HepG2 (cell line): ENCODE measurements around the gene BDP1.

Experiments used
- CBFB ChIP-seq: sonication (generic); formaldehyde crosslinking; IDR thresholded peaks from 2 replicates; pipeline ENCODE4 v1.4.0; 2020; ENCODE audit warnings: missing genetic modification reagents
- FOXA1 ChIP-seq, 2 experiments: fragments of 450-650 bp in 1 of 2; sonication (generic) in 1 of 2; formaldehyde crosslinking in 1 of 2; IDR thresholded peaks; 2 replicates each; pipeline versions ENCODE4 v1.4.0 to v1.6.1; 2016 to 2020; ENCODE audit warnings: missing genetic modification reagents in 1 of 2
- GABPA ChIP-seq, 2 experiments: IDR thresholded peaks; 2 replicates each; pipeline ENCODE4 v1.6.1; 2011 to 2016; ENCODE audit warnings: low read depth in 2 of 2, low read length in 1 of 2, missing biosample characterization in 1 of 2, missing genetic modification characterization in 1 of 2
- POLR2A ChIP-seq, 2 experiments: IDR thresholded peaks; 2 replicates each; pipeline ENCODE4 v1.6.1; 2011; ENCODE audit warnings: low read depth in 2 of 2, low read length in 2 of 2, mild to moderate bottlenecking in 1 of 2, moderate library complexity in 1 of 2; ENCODE audit not compliant: insufficient read depth in 1 of 2
- PRPF4 ChIP-seq: fragments of 200-400 bp; formaldehyde crosslinking; IDR thresholded peaks from 2 replicates; pipeline ENCODE4 v1.6.1; 2016; ENCODE audit warnings: low read length, low read depth; ENCODE audit not compliant: poor library complexity, severe bottlenecking
- TAF1 ChIP-seq: sonication (generic); formaldehyde crosslinking; IDR thresholded peaks from 2 replicates; pipeline ENCODE4 v1.4.0; 2020; ENCODE audit warnings: missing genetic modification reagents
- TCF7L2 ChIP-seq: IDR thresholded peaks from 2 replicates; pipeline ENCODE4 v1.6.1; 2011; ENCODE audit warnings: mild to moderate bottlenecking, low read depth, low read length, moderate library complexity
- ZNF260 ChIP-seq: sonication (generic); formaldehyde crosslinking; IDR thresholded peaks from 2 replicates; pipeline ENCODE4 v1.4.0; 2020; ENCODE audit warnings: missing genetic modification reagents, low read depth, mild to moderate bottlenecking, borderline replicate concordance
- TF ChIP-seq, protein P1 (sequence below): sonication (generic); formaldehyde crosslinking; IDR thresholded peaks from 2 replicates; pipeline ENCODE4 v1.5.0; 2020; ENCODE audit warnings: mild to moderate bottlenecking, missing genetic modification reagents, moderate library complexity
- TF ChIP-seq, protein P2 (sequence below), 2 experiments: fragments of 450-650 bp in 1 of 2; sonication (generic) in 1 of 2; formaldehyde crosslinking in 1 of 2; IDR thresholded peaks; 2 replicates each; pipeline versions ENCODE4 v1.6.1 to v1.8.0; 2016 to 2022; ENCODE audit warnings: antibody characterized with exemption in 1 of 2, mild to moderate bottlenecking in 1 of 2, missing genetic modification reagents in 1 of 2

DNA sequence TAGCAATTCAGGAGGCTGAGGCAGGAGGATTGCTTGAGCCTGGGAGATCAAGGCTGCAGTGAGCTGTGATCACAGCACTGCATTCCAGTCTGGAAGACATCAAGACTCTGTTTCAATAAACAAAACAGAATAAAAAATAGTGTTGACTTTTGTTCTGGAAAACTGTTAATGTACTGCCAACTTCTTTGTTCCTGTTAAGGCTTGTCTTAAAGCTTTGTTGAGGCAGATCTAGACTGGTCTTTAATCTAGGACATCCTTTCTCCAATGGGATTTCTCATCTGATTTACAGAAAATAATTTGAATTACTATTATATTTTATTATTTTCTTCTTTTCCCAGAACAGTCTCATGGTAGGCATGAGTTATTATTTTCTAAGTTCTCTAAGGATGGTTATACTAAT lies 26.0 kb downstream of the BDP1 start:
- no peak for TF ChIP-seq FOXA1 (IDR thresholded peaks at IDR 0.05)
- TF ChIP-seq FOXA1 (CRISPR knock-in tag; IDR thresholded peaks at IDR 0.05), result no peak
- TF ChIP-seq PRPF4, result no peak
- TF ChIP-seq TCF7L2, result no peak
- TF ChIP-seq CBFB, result no peak
- no peak for TF ChIP-seq POLR2A (IDR thresholded peaks at IDR 0.05; ENCODE audit: insufficient read depth in 1 of 2, low read depth in 2 of 2, low read length in 2 of 2)
- TF ChIP-seq GABPA (IDR thresholded peaks at IDR 0.05; ENCODE audit: low read depth, low read length), result no peak
- no peak for TF ChIP-seq GABPA (CRISPR knock-in tag; IDR thresholded peaks at IDR 0.05; ENCODE audit: low read depth)
- TF ChIP-seq, protein P1, sequence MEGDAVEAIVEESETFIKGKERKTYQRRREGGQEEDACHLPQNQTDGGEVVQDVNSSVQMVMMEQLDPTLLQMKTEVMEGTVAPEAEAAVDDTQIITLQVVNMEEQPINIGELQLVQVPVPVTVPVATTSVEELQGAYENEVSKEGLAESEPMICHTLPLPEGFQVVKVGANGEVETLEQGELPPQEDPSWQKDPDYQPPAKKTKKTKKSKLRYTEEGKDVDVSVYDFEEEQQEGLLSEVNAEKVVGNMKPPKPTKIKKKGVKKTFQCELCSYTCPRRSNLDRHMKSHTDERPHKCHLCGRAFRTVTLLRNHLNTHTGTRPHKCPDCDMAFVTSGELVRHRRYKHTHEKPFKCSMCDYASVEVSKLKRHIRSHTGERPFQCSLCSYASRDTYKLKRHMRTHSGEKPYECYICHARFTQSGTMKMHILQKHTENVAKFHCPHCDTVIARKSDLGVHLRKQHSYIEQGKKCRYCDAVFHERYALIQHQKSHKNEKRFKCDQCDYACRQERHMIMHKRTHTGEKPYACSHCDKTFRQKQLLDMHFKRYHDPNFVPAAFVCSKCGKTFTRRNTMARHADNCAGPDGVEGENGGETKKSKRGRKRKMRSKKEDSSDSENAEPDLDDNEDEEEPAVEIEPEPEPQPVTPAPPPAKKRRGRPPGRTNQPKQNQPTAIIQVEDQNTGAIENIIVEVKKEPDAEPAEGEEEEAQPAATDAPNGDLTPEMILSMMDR (CRISPR knock-in tag), result no peak
- TF ChIP-seq, protein P2, sequence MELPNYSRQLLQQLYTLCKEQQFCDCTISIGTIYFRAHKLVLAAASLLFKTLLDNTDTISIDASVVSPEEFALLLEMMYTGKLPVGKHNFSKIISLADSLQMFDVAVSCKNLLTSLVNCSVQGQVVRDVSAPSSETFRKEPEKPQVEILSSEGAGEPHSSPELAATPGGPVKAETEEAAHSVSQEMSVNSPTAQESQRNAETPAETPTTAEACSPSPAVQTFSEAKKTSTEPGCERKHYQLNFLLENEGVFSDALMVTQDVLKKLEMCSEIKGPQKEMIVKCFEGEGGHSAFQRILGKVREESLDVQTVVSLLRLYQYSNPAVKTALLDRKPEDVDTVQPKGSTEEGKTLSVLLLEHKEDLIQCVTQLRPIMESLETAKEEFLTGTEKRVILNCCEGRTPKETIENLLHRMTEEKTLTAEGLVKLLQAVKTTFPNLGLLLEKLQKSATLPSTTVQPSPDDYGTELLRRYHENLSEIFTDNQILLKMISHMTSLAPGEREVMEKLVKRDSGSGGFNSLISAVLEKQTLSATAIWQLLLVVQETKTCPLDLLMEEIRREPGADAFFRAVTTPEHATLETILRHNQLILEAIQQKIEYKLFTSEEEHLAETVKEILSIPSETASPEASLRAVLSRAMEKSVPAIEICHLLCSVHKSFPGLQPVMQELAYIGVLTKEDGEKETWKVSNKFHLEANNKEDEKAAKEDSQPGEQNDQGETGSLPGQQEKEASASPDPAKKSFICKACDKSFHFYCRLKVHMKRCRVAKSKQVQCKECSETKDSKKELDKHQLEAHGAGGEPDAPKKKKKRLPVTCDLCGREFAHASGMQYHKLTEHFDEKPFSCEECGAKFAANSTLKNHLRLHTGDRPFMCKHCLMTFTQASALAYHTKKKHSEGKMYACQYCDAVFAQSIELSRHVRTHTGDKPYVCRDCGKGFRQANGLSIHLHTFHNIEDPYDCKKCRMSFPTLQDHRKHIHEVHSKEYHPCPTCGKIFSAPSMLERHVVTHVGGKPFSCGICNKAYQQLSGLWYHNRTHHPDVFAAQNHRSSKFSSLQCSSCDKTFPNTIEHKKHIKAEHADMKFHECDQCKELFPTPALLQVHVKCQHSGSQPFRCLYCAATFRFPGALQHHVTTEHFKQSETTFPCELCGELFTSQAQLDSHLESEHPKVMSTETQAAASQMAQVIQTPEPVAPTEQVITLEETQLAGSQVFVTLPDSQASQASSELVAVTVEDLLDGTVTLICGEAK (IDR thresholded peaks at IDR 0.05), result no peak
- TF ChIP-seq, protein P2 (CRISPR knock-in tag; IDR thresholded peaks at IDR 0.05), result no peak
- TF ChIP-seq ZNF260 (CRISPR knock-in tag), result no peak
- no peak for TF ChIP-seq TAF1 (CRISPR knock-in tag)
